ENCODE results near the gene LZIC.
"Not testable (repeated sequence)": the region's sequence is repeated elsewhere in the genome, so short reads cannot be mapped to it uniquely, and the experiment has no call there.

LZIC gene

GRCh38 chr1:9927259-9927658 lies 15.9 kb downstream of the LZIC start:
- TF ChIP-seq CTCF (IDR thresholded peaks at IDR 0.05; ENCODE audit: low read depth, low read length), result no peak
- no peak overlapping the region for H3K4me3 ChIP-seq (replicated peaks in 1 of 2; ENCODE audit: low read depth in 2 of 2, low read length in 2 of 2)
- DNase-seq (ENCODE audit: low read depth in 2 of 2), result no peak

- TF ChIP-seq CTCF (IDR thresholded peaks at IDR 0.05; ENCODE audit: low read depth, low read length), result no peak
- no peak overlapping the region for H3K4me3 ChIP-seq (replicated peaks in 1 of 2; ENCODE audit: low read depth in 2 of 2, low read length in 2 of 2)
- DNase-seq (ENCODE audit: low read depth in 2 of 2), result no peak
Observed at GRCh38 chr1:9922342-9922741, 20.8 kb downstream of the LZIC start.

GRCh38 chr1:9920606-9921005 lies 22.6 kb downstream of the LZIC start:
- TF ChIP-seq CTCF (IDR thresholded peaks at IDR 0.05; ENCODE audit: low read depth, low read length), result no peak
- DNase-seq (ENCODE audit: low read depth in 2 of 2), result no peak
- H3K4me3 ChIP-seq (replicated peaks in 1 of 2; ENCODE audit: low read depth in 2 of 2, low read length in 2 of 2), result no peak overlapping the region

- H3K4me3 ChIP-seq (replicated peaks in 1 of 2; ENCODE audit: low read depth in 2 of 2, low read length in 2 of 2), result no peak overlapping the region
- no peak for TF ChIP-seq CTCF (IDR thresholded peaks at IDR 0.05; ENCODE audit: low read depth, low read length)
- no peak for DNase-seq (ENCODE audit: low read depth in 2 of 2)
Observed at GRCh38 chr1:9917901-9918300, 25.3 kb downstream of the LZIC start.

GRCh38 chr1:9917495-9917894 lies 25.7 kb downstream of the LZIC start:
- H3K4me3 ChIP-seq (replicated peaks in 1 of 2; ENCODE audit: low read depth in 2 of 2, low read length in 2 of 2); DNase-seq (ENCODE audit: low read depth in 2 of 2): not testable (repeated sequence)

- no peak for DNase-seq (ENCODE audit: low read depth in 2 of 2)
- no peak for TF ChIP-seq CTCF (IDR thresholded peaks at IDR 0.05; ENCODE audit: low read depth, low read length)
- no peak overlapping the region for H3K4me3 ChIP-seq (replicated peaks in 1 of 2; ENCODE audit: low read depth in 2 of 2, low read length in 2 of 2)
Observed at GRCh38 chr1:9916452-9916851, 26.7 kb downstream of the LZIC start.

- TF ChIP-seq CTCF (IDR thresholded peaks at IDR 0.05; ENCODE audit: low read depth, low read length), result no peak
- no peak for DNase-seq (ENCODE audit: low read depth in 2 of 2)
- H3K4me3 ChIP-seq (replicated peaks in 1 of 2; ENCODE audit: low read depth in 2 of 2, low read length in 2 of 2), result no peak overlapping the region
Observed at GRCh38 chr1:9914610-9914937, 28.6 kb downstream of the LZIC start.

Data from cardiac fibroblast (primary cell).